Nephron progenitor cell (in vitro differentiated cells): ENCODE measurements around the gene IL1RAPL2.
"Not testable (repeated sequence)": the region's sequence is repeated elsewhere in the genome, so short reads cannot be mapped to it uniquely, and the experiment has no call there.

ENCODE experiments used
- DNase-seq: peaks from one replicate; pipeline ENCODE4 v3.0.0; 2021
- H3K27ac Mint-ChIP-seq: 2 replicates; pipeline ENCODE4 v1.8.0; 2021; ENCODE audit warnings: mild to moderate bottlenecking, moderate library complexity, mixed read lengths
- H3K27me3 Mint-ChIP-seq: 2 replicates; pipeline ENCODE4 v1.8.0; 2021; ENCODE audit warnings: mild to moderate bottlenecking, low read depth, mixed read lengths; ENCODE audit not compliant: poor library complexity
- H3K36me3 Mint-ChIP-seq: 2 replicates; pipeline ENCODE4 v1.8.0; 2021; ENCODE audit warnings: low read depth, mixed read lengths
- H3K4me1 Mint-ChIP-seq: 2 replicates; pipeline ENCODE4 v1.8.0; 2021; ENCODE audit warnings: mixed read lengths
- H3K4me3 Mint-ChIP-seq: 2 replicates; pipeline ENCODE4 v1.8.0; 2021; ENCODE audit warnings: mild to moderate bottlenecking, moderate library complexity, mixed read lengths
- H3K9me3 Mint-ChIP-seq: 2 replicates; pipeline ENCODE4 v1.8.0; 2021; ENCODE audit warnings: mild to moderate bottlenecking, moderate library complexity, mixed read lengths
- CTCF ChIP-seq: fragments of 200-600 bp; sonication (generic); IDR thresholded peaks from 2 replicates; pipeline ENCODE4 v1.5.0; 2021; ENCODE audit warnings: antibody characterized with exemption

IL1RAPL2 gene

GRCh38 chrX:105650577-105650976, 1084.6 kb downstream of the IL1RAPL2 start:
- no peak overlapping the region for H3K27ac Mint-ChIP-seq
- H3K4me3 Mint-ChIP-seq, result no peak overlapping the region
- peaks cover 11% of the 10 kb centered on the region for H3K4me1 Mint-ChIP-seq
- H3K27me3 Mint-ChIP-seq, result no peaks in the 10 kb centered on the region
- DNase-seq, result no peak
- no peaks in the 10 kb centered on the region for H3K36me3 Mint-ChIP-seq
- H3K9me3 Mint-ChIP-seq, result peaks cover 13% of the 10 kb centered on the region
- TF ChIP-seq CTCF, result no peak

- peaks cover 9% of the 10 kb centered on the region for H3K9me3 Mint-ChIP-seq
- DNase-seq, result no peak
- peaks cover 11% of the 10 kb centered on the region for H3K4me1 Mint-ChIP-seq
- no peak for TF ChIP-seq CTCF
- H3K36me3 Mint-ChIP-seq, result no peaks in the 10 kb centered on the region
- H3K27me3 Mint-ChIP-seq, result no peaks in the 10 kb centered on the region
- H3K27ac Mint-ChIP-seq, result no peak overlapping the region
- H3K4me3 Mint-ChIP-seq, result no peak overlapping the region
Observed at GRCh38 chrX:105650986-105651385, 1085.0 kb downstream of the IL1RAPL2 start.

GRCh38 chrX:105653891-105654290, 1087.9 kb downstream of the IL1RAPL2 start:
- H3K36me3 Mint-ChIP-seq, result no peaks in the 10 kb centered on the region
- no peaks in the 10 kb centered on the region for H3K4me1 Mint-ChIP-seq
- TF ChIP-seq CTCF, result no peak
- no peak overlapping the region for H3K4me3 Mint-ChIP-seq
- no peak for DNase-seq
- H3K9me3 Mint-ChIP-seq, result peaks cover 8% of the 10 kb centered on the region
- H3K27me3 Mint-ChIP-seq, result no peaks in the 10 kb centered on the region
- no peak overlapping the region for H3K27ac Mint-ChIP-seq

GRCh38 chrX:105658136-105658535, 1092.1 kb downstream of the IL1RAPL2 start:
- no peaks in the 10 kb centered on the region for H3K27me3 Mint-ChIP-seq
- no peak overlapping the region for H3K27ac Mint-ChIP-seq
- peaks cover 16% of the 10 kb centered on the region for H3K9me3 Mint-ChIP-seq
- TF ChIP-seq CTCF, result no peak
- no peak overlapping the region for H3K4me3 Mint-ChIP-seq
- DNase-seq, result no peak
- H3K36me3 Mint-ChIP-seq, result no peaks in the 10 kb centered on the region
- H3K4me1 Mint-ChIP-seq, result no peaks in the 10 kb centered on the region

- no peaks in the 10 kb centered on the region for H3K4me1 Mint-ChIP-seq
- no peaks in the 10 kb centered on the region for H3K36me3 Mint-ChIP-seq
- H3K27ac Mint-ChIP-seq, result no peak overlapping the region
- peaks cover 24% of the 10 kb centered on the region for H3K9me3 Mint-ChIP-seq
- no peak overlapping the region for H3K4me3 Mint-ChIP-seq
- DNase-seq, result no peak
- no peaks in the 10 kb centered on the region for H3K27me3 Mint-ChIP-seq
- no peak for TF ChIP-seq CTCF
Observed at GRCh38 chrX:105662248-105662647, 1096.2 kb downstream of the IL1RAPL2 start.

GRCh38 chrX:105664243-105664642, 1098.2 kb downstream of the IL1RAPL2 start:
- no peak for DNase-seq
- no peaks in the 10 kb centered on the region for H3K4me1 Mint-ChIP-seq
- no peak for TF ChIP-seq CTCF
- no peaks in the 10 kb centered on the region for H3K36me3 Mint-ChIP-seq
- H3K27me3 Mint-ChIP-seq, result no peaks in the 10 kb centered on the region
- H3K9me3 Mint-ChIP-seq, result peaks cover 16% of the 10 kb centered on the region
- H3K4me3 Mint-ChIP-seq, result no peak overlapping the region
- no peak overlapping the region for H3K27ac Mint-ChIP-seq

GRCh38 chrX:105684288-105684687, 1118.3 kb downstream of the IL1RAPL2 start:
- not testable (repeated sequence) for DNase-seq, H3K27me3 Mint-ChIP-seq, H3K36me3 Mint-ChIP-seq, H3K4me3 Mint-ChIP-seq, H3K4me1 Mint-ChIP-seq, H3K27ac Mint-ChIP-seq
- peaks cover 47% of the 10 kb centered on the region for H3K9me3 Mint-ChIP-seq
